ENCODE data around the gene NEMP2. TPM values are rescaled to one million over a fixed set of nuclear protein-coding genes. Genes with fewer than 3 reads are reported as not detected.

The NEMP2 gene
- polyA plus RNA-seq, 1 donor (not counting 4 experiments of a cell fraction or from before 2014, with no cell fraction given) = 2.1 TPM

GRCh38 chr2:190507135-190507534 is 27.4 kb downstream of the NEMP2 start:
- H3K79me2 ChIP-seq (ENCODE audit: control insufficient read depth, insufficient read depth, low read length) = no peaks in the 10 kb centered on the region
- no peaks in the 10 kb centered on the region for H4K20me1 ChIP-seq (ENCODE audit: control insufficient read depth, extremely low read depth, insufficient read depth, low read length)
- no peak overlapping the region for H3K9ac ChIP-seq (ENCODE audit: control insufficient read depth, extremely low read depth, insufficient read depth, low read length)
- TF ChIP-seq EZH2 (IDR thresholded peaks at IDR 0.05; ENCODE audit: low read length) (no peak), CTCF (optimal IDR thresholded peaks at IDR 0.05 in 1 of 3, IDR thresholded peaks at IDR 0.05 in 1 of 3, conservative IDR thresholded peaks at IDR 0.05 in 1 of 3; ENCODE audit: extremely low read depth in 1 of 3, insufficient read depth in 2 of 3, low read length in 3 of 3) (no peak)
- no peaks in the 10 kb centered on the region for H3K9me1 ChIP-seq (ENCODE audit: control insufficient read depth, extremely low read depth, insufficient read depth, low read length)
- H3K27me3 ChIP-seq (ENCODE audit: control insufficient read depth, extremely low read depth, insufficient read depth, low read length) = no peaks in the 10 kb centered on the region
- no peak for DNase-seq (ENCODE audit: low read depth, low spot score)
- no peak overlapping the region for H3K4me2 ChIP-seq (ENCODE audit: control insufficient read depth, extremely low read depth, insufficient read depth, low read depth, low read length)
- no peak overlapping the region for H2AFZ ChIP-seq (ENCODE audit: control insufficient read depth, low read length)
- no peaks in the 10 kb centered on the region for H3K36me3 ChIP-seq (ENCODE audit: control insufficient read depth in 2 of 2, extremely low read depth in 1 of 2, insufficient read depth in 2 of 2, low read length in 2 of 2)
- no peaks in the 10 kb centered on the region for H3K9me3 ChIP-seq (ENCODE audit: control insufficient read depth, low read depth, low read length)
- H3K4me3 ChIP-seq (ENCODE audit: control insufficient read depth in 2 of 3, extremely low read depth in 1 of 3, insufficient read depth in 2 of 3, low read depth in 1 of 3, low read length in 3 of 3) = no peak overlapping the region
- no peak overlapping the region for H3K27ac ChIP-seq (ENCODE audit: control insufficient read depth, insufficient read depth, low read length)
- FAIRE-seq = no peak
- no peaks in the 10 kb centered on the region for H3K4me1 ChIP-seq (ENCODE audit: control insufficient read depth, extremely low read depth, insufficient read depth, low read length)
- dilution Hi-C loops (cut with MboI; ENCODE audit: extremely low pct_ligation_motif_present, low sequenced_read_pairs) = no loop called here

GRCh38 chr2:190506666-190507065 is 27.9 kb downstream of the NEMP2 start:
- Histone ChIP-seq H3K27me3 (ENCODE audit: control insufficient read depth, extremely low read depth, insufficient read depth, low read length) (no peaks in the 10 kb centered on the region), H2AFZ (ENCODE audit: control insufficient read depth, low read length) (no peak overlapping the region), H3K79me2 (ENCODE audit: control insufficient read depth, insufficient read depth, low read length) (no peaks in the 10 kb centered on the region), H4K20me1 (ENCODE audit: control insufficient read depth, extremely low read depth, insufficient read depth, low read length) (no peaks in the 10 kb centered on the region), H3K4me2 (ENCODE audit: control insufficient read depth, extremely low read depth, insufficient read depth, low read depth, low read length) (no peak overlapping the region), H3K9me1 (ENCODE audit: control insufficient read depth, extremely low read depth, insufficient read depth, low read length) (no peaks in the 10 kb centered on the region), H3K27ac (ENCODE audit: control insufficient read depth, insufficient read depth, low read length) (no peak overlapping the region), H3K4me3 (ENCODE audit: control insufficient read depth in 2 of 3, extremely low read depth in 1 of 3, insufficient read depth in 2 of 3, low read depth in 1 of 3, low read length in 3 of 3) (no peak overlapping the region), H3K9me3 (ENCODE audit: control insufficient read depth, low read depth, low read length) (no peaks in the 10 kb centered on the region), H3K36me3 (ENCODE audit: control insufficient read depth in 2 of 2, extremely low read depth in 1 of 2, insufficient read depth in 2 of 2, low read length in 2 of 2) (no peaks in the 10 kb centered on the region), H3K4me1 (ENCODE audit: control insufficient read depth, extremely low read depth, insufficient read depth, low read length) (no peaks in the 10 kb centered on the region), H3K9ac (ENCODE audit: control insufficient read depth, extremely low read depth, insufficient read depth, low read length) (no peak overlapping the region)
- no peak for DNase-seq (ENCODE audit: low read depth, low spot score)
- no peak for TF ChIP-seq CTCF (optimal IDR thresholded peaks at IDR 0.05 in 1 of 3, IDR thresholded peaks at IDR 0.05 in 1 of 3, conservative IDR thresholded peaks at IDR 0.05 in 1 of 3; ENCODE audit: extremely low read depth in 1 of 3, insufficient read depth in 2 of 3, low read length in 3 of 3)
- TF ChIP-seq EZH2 (IDR thresholded peaks at IDR 0.05; ENCODE audit: low read length) = no peak
- no peak for FAIRE-seq
- dilution Hi-C loops (cut with MboI; ENCODE audit: extremely low pct_ligation_motif_present, low sequenced_read_pairs) = no loop called here
